Thoracic aorta (tissue), 2 donors: ENCODE results near the gene SLC7A1. TPM values are rescaled to one million over a fixed set of nuclear protein-coding genes. Genes with fewer than 3 reads are reported as not detected.

ENCODE experiments used
- ATAC-seq: fragments of 150-250 bp; one replicate; pipeline ENCODE4 v1.8.0; 2017; ENCODE audit warnings: low read depth; ENCODE audit not compliant: insufficient number of reproducible peaks, low FRiP score
- DNase-seq: peaks from one replicate; pipeline ENCODE4 v3.0.0-alpha.2; 2020; ENCODE audit warnings: low spot score
- H3K27ac ChIP-seq, 2 donors: fragments of 200-600 bp; sonication (generic); 1 replicate in 1 of 2; 2 replicates in 1 of 2; pipeline ENCODE4 v1.5.1; 2016; ENCODE audit warnings: mild to moderate bottlenecking in 2 of 2, moderate library complexity in 2 of 2
- H3K27me3 ChIP-seq: fragments of 200-600 bp; sonication (generic); replicated peaks from 2 replicates; pipeline ENCODE4 v1.6.0; 2016; ENCODE audit warnings: mild to moderate bottlenecking; ENCODE audit not compliant: insufficient read depth
- H3K36me3 ChIP-seq: fragments of 200-600 bp; sonication (generic); one replicate; pipeline ENCODE4 v1.5.1; 2016
- H3K4me1 ChIP-seq, 2 donors: fragments of 200-600 bp; sonication (generic); 1 replicate in 1 of 2; 2 replicates in 1 of 2; pipeline versions ENCODE4 v1.5.1 to v1.6.0; 2016; ENCODE audit warnings: low read depth in 2 of 2, mild to moderate bottlenecking in 1 of 2; ENCODE audit not compliant: control insufficient read depth in 1 of 2
- H3K4me3 ChIP-seq: fragments of 200-600 bp; sonication (generic); 2 replicates; pipeline ENCODE4 v1.5.1; 2016; ENCODE audit warnings: mild to moderate bottlenecking
- H3K9me3 ChIP-seq: fragments of 200-600 bp; sonication (generic); 2 replicates; pipeline ENCODE4 v1.5.1; 2016
- total RNA-seq, 2 donors: library from RNA; depleted of rRNA; stranded (reverse); fragments of >200 nt; gene quantifications; one replicate each; pipeline versions ENCODE4 v1.1.0 to v1.2.3, GENCODE V29; 2016
- TF ChIP-seq, protein P1 (sequence below): fragments of 200-600 bp; sonication (generic); IDR thresholded peaks from one replicate; pipeline ENCODE4 v1.5.1; 2019; ENCODE audit warnings: antibody characterized with exemption

The SLC7A1 gene
- total RNA-seq, 2 donors from 2014 or later, result 24.0 to 39.1 TPM

DNA sequence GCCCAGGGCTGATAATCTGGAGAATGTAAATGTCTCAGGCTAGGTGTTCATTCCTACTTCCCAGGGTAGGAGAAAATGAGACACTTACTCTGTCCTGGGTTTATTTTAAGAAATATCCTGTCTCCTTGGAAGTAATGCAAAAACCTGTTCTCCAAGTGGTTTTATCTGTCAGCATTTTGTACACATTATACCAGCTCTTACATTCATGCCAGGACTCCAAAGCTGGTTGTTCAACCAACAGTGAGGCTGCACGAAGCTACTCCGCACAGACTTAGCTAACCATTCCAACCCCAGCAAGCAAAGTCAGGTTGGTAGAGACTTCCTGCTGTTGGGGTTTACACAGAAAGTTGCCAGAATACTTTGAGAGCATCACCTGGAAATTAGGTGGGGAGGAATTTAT is 55.6 kb downstream of the SLC7A1 start:
- no peaks in the 10 kb centered on the region for H3K27me3 ChIP-seq
- no peak overlapping the region for H3K4me3 ChIP-seq
- DNase-seq, result no peak
- ATAC-seq, result no peak
- TF ChIP-seq, protein P1, sequence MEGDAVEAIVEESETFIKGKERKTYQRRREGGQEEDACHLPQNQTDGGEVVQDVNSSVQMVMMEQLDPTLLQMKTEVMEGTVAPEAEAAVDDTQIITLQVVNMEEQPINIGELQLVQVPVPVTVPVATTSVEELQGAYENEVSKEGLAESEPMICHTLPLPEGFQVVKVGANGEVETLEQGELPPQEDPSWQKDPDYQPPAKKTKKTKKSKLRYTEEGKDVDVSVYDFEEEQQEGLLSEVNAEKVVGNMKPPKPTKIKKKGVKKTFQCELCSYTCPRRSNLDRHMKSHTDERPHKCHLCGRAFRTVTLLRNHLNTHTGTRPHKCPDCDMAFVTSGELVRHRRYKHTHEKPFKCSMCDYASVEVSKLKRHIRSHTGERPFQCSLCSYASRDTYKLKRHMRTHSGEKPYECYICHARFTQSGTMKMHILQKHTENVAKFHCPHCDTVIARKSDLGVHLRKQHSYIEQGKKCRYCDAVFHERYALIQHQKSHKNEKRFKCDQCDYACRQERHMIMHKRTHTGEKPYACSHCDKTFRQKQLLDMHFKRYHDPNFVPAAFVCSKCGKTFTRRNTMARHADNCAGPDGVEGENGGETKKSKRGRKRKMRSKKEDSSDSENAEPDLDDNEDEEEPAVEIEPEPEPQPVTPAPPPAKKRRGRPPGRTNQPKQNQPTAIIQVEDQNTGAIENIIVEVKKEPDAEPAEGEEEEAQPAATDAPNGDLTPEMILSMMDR, result no peak
- H3K9me3 ChIP-seq, result no peaks in the 10 kb centered on the region
- H3K36me3 ChIP-seq, result no peaks in the 10 kb centered on the region
- H3K4me1 ChIP-seq, result no peaks in the 10 kb centered on the region
- no peak overlapping the region for H3K27ac ChIP-seq

DNA sequence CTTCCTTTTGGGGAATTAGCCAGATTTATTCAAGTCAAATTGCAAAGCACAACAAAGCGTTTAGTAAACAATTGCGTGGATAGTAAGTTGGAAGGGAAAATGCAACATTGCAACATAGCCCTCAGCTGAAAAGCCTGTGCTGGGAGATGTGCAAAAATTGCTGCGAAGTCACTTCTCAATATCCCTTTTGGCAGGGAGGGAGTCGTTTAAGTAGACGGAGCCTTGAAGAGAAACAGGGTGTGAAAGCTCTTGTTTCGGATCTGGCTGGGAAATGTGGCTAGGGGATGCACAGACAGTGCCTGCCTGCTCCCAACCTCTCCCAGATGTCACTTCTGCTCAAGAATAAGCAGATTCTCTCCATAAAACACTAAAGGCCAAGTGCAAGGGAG is 56.8 kb downstream of the SLC7A1 start:
- no peaks in the 10 kb centered on the region for H3K4me1 ChIP-seq
- no peaks in the 10 kb centered on the region for H3K9me3 ChIP-seq
- TF ChIP-seq, protein P1, result no peak
- H3K27me3 ChIP-seq, result no peaks in the 10 kb centered on the region
- DNase-seq (no peak), ATAC-seq (no peak)
- no peak overlapping the region for H3K4me3 ChIP-seq
- no peaks in the 10 kb centered on the region for H3K36me3 ChIP-seq
- H3K27ac ChIP-seq, result no peak overlapping the region

DNA sequence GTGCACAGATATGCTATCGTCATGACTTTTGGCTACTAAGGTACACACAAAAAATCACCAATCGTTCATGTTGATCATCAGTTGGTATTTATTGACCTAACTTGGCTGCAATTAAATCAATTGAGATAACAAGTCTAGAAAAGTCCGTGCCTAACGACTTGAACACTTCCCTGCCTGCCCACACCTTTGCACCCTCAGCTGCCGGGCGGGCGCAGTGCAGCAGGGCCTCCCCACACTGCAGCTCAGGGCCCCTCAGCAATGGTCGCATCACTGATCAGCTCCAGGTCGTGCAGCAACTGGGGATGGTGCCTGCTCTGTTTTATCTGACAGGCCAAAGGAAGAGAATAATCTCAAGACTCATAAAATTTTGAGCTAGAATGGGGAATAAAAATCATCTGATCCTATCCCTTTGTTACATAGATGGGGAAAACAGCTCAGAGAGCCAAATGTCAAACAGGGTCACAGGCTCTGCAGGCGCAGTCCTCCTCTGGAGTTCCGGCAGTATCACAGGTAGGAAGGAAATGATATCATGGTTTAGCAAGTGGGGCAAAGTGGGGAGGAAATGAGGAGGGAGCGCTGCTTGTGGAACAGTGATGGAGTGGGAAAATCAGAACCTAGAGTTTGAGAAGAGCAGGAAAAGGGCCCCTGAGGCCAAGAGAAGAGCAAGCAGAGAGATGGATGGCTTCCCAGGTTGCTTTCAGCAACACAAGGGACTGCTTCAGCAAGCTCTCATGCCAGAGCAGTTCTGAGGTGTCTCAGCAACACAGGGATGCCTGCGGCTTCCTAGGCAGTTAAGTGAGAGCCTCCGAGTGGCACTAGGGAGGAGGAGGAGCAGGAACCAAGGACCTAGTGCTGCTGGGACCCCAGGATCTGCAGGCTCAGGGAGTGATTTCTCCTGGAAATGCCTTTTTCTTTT is 57.5 kb downstream of the SLC7A1 start:
- Histone ChIP-seq H3K27ac (no peak overlapping the region), H3K4me1 (no peaks in the 10 kb centered on the region), H3K36me3 (no peaks in the 10 kb centered on the region), H3K9me3 (no peaks in the 10 kb centered on the region), H3K27me3 (no peaks in the 10 kb centered on the region), H3K4me3 (no peak overlapping the region)
- TF ChIP-seq, protein P1, result no peak
- ATAC-seq (no peak), DNase-seq (no peak)

DNA sequence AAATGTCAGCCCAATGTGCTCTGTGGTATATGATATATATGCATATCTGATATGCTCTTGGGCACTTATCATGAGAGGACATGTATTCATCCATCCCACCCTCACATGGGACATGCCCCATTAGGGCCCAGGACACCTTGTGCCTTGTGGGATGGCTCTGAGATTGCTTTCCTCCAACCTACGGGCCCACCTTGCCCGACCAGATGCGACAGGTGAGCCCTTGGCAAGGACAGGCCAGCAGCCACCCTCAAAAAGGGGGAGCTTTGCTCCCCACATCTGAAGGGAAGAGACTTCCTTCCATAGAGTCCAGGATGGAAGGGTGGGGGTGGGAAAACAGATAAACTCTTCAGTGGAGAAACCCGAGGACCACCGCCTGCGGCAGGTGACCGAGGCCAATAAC is 58.6 kb downstream of the SLC7A1 start:
- Histone ChIP-seq H3K4me1 (no peaks in the 10 kb centered on the region), H3K27ac (no peak overlapping the region), H3K36me3 (peaks cover 10% of the 10 kb centered on the region), H3K4me3 (no peak overlapping the region), H3K27me3 (no peaks in the 10 kb centered on the region), H3K9me3 (no peaks in the 10 kb centered on the region)
- no peak for ATAC-seq
- TF ChIP-seq, protein P1, result no peak
- no peak for DNase-seq

DNA sequence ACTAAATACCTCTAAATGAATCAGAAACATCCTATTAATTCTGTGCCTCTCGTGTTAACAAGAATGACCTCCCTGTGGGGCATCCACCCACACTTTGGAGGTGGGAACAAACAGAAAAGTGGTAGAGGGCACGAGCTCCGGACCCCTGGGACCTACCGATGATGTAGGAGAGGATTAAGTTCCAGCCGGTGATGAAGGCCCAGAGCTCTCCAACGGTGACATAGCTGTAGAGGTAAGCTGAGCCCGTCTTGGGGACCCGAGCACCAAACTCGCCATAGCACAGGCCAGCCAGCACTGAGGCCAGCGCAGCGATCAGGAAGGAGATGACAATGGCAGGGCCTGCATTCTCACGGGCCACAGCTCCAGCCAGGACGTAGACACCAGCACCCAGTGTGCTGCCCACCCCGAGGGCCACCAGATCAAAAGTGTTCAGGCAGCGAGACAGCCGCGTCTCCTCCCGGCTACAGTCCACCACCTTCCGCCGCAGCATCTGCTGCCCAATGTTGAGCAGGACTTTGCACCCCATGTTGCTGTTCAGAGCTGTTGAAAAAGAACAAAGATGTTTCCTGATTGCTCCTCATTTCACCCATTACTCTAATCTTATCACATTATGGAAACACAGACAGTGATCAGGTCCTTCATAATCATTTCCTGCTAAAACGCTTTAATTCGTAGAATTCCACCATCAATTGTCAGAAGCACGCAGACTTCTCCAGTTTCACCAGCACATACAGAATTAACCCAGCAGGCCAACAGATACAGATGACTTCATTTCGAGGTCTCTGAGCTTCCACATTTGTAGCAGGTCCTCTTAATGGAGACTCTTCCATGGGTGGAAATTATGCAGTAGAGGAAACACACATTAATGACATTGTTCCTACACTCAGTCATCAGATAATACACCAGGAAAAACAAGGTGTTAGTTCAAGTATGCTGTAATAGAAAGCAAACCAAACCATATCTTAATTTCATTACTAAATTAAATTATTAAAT is 59.5 kb downstream of the SLC7A1 start:
- no peak for DNase-seq
- Histone ChIP-seq H3K27ac (no peak overlapping the region), H3K4me3 (no peak overlapping the region)

More for the DNA sequence above, 59.5 kb downstream of the SLC7A1 start:
- ATAC-seq, result no peak
- TF ChIP-seq, protein P1, result no peak
- H3K27me3 ChIP-seq, result no peaks in the 10 kb centered on the region
- H3K4me1 ChIP-seq, result no peaks in the 10 kb centered on the region
- H3K36me3 ChIP-seq, result peaks cover 15% of the 10 kb centered on the region
- no peaks in the 10 kb centered on the region for H3K9me3 ChIP-seq
